ENCODE results near the gene GOLGA8T.
"Not testable (repeated sequence)": the region's sequence is repeated elsewhere in the genome, so short reads cannot be mapped to it uniquely, and the experiment has no call there.

GOLGA8T gene

GRCh38 chr15:30134751-30135150 lies at the start of gene GOLGA8T:
TSS of gene GOLGA8T (plus strand) at chr15:30135051. CDS start at chr15:30135149, 98 bp downstream.
- DNase-seq, result not testable (repeated sequence)

- not testable (repeated sequence) for DNase-seq
Observed at GRCh38 chr15:30097827-30098226, 37.0 kb upstream of the GOLGA8T start.

DNA sequence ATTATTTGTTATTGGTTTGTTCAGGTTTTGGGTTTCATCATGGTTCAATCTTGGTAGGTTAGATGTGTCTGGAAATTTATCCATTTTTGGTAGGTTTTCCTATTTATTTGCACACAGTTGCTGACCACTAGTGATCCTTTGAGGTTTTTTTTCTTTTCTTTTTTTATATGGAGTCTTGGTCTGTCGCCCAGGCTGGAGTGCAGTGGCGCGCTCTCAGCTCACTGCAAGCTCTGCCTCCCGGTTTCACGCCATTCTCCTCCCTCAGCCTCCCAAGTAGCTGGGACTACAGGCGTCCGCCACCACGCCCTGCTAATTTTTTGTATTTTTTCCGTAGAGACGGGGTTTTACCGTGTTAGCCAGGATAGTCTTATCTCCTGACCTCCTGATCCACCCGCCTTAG lies 32.0 kb upstream of the GOLGA8T start:
- not testable (repeated sequence) for DNase-seq

GRCh38 chr15:30103941-30104507 lies 30.8 kb upstream of the GOLGA8T start:
- DNase-seq, result not testable (repeated sequence)

GRCh38 chr15:30110591-30110990 lies 24.3 kb upstream of the GOLGA8T start:
- DNase-seq, result not testable (repeated sequence)

- DNase-seq, result peak; percentile 0
Observed at GRCh38 chr15:30130066-30130465, 4.8 kb upstream of the GOLGA8T start.

DNA sequence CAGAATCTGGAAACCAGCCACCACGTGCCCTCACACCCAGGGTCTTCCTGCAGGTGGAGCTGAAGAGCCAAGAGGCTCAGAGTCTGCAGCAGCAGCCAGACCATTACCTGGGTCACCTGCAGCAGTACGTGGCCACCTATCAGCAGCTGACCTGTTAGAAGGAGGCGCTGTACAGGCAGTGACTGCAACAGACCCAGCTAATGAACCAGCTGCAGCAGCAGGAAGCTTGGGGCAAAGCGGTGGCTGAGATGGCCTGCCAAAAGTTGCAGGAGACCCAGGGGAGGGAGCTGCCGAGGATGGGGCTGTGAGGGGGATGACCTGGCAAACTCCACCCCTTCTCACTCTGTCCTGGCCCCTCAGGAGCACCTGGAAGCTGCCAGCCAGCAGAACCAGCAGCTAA lies 8.4 kb downstream of the GOLGA8T start:
- not testable (repeated sequence) for DNase-seq

GRCh38 chr15:30149891-30150290 lies 15.0 kb downstream of the GOLGA8T start:
- DNase-seq, result not testable (repeated sequence)

DNA sequence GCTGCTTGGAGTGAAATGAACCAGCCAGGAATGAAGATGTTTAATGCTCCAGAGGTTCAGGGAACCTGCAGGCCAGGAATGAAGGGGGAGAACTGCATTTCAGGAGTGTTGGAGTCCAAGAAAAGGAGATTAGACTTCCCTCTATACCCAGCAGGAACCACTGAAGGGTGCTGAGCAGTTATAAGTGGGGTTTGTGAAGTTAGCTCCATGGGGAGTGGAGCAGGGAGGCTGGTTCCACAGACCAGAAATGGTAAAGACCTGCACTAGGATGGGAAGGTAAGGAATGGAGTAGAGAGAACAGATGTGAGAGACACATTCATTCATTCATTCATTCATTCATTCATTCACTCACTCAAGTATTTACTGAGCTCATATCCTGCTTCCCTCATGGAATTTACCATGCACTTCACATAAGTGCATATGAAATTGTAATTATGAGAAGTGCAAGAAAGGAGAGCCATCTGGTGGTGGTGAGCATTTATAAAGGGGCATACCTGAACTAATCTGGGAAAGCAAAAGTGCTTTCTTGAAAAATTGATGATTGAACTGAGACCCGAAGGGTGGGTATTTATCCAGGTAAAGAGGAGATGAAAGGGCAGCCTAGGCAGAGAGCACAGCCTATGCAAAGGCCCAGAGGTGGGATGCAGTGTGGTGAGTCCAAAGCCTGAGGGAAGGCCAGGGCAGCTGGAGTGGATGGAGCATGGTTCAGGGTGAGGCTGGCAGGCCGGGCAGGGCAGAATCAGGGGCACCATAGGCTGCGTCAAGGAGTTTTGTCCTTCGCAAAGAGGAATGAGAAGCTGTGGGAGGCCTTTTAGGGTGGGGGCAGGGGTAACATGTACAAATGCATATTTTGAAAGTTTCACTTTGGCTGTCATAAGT lies 27.9 kb downstream of the GOLGA8T start:
- DNase-seq, result not testable (repeated sequence)

DNA sequence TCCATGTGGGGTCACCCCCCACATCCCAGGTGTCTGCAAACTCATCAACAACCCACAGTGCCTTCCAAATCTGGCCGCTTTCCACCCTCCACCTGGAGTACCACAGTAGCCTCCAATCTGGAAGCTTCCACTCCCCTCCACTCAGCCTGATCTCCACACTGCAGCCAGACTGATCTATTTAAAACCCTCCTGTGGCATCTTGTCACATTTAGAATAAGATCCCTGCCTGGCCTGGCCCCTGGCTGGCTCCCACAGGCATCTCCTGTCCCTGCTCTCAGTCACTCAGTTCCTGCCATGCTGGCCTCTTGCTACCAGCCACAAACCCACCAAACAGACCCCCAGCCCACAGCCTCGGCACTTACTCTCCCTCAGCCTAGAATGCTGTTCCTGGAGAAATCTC lies 28.9 kb downstream of the GOLGA8T start:
- DNase-seq, result not testable (repeated sequence)

DNA sequence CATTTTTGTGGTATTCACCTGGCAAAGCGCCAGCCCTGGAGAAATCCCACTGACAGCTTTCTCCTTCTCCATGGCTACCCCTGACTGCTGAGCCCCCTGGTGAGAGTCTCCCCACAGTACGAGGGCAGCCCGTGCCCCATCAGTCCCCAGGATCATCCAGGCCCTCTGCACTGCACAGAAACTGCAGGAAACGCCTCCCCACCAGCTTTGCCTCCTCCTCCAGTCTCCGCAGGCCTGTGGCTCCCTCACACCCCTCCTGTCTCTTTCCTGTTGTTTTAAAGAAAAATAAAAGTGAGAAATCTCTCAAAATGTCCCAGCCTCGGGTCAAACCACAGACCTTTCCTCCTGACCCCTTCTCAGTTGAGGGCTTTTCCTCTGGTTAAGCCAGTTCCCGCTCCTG lies 29.4 kb downstream of the GOLGA8T start:
- DNase-seq, result not testable (repeated sequence)

- DNase-seq, result not testable (repeated sequence)
Observed at GRCh38 chr15:30167403-30167802, 32.6 kb downstream of the GOLGA8T start.

GRCh38 chr15:30167886-30168285 lies 33.0 kb downstream of the GOLGA8T start:
- DNase-seq, result not testable (repeated sequence)

GRCh38 chr15:30171452-30171851 lies 36.6 kb downstream of the GOLGA8T start:
- not testable (repeated sequence) for DNase-seq

DNA sequence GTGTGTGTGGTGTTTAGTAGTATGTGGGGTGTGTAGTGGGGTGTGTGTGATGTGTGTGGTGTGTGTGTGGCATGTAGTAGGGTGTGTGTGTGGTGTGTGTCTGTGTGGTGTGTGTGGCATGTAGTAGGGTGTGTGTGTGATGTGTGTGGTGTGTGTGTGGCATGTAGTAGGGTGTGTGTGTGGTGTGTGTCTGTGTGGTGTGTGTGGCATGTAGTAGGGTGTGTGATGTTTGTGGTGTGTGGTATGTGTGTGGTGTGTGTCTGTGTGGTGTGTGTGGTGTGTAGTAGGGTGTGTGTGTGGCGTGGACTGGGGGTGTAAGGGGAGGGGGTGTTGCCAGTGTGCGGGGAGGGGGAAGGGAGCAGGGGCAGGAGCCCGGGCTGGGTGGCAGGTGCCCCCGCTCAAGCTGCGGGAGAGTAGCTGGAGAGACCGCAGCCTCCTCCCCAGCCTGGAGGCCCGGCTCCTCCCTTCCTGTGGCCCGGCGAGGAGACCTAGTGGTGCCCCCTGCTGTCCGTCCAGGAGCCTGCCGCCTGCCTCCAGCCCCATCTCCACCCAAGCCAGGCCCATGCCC lies 38.3 kb downstream of the GOLGA8T start:
- peak; percentile 82 for DNase-seq

- not testable (repeated sequence) for DNase-seq
Observed at GRCh38 chr15:30175291-30175690, 40.4 kb downstream of the GOLGA8T start.

DNA sequence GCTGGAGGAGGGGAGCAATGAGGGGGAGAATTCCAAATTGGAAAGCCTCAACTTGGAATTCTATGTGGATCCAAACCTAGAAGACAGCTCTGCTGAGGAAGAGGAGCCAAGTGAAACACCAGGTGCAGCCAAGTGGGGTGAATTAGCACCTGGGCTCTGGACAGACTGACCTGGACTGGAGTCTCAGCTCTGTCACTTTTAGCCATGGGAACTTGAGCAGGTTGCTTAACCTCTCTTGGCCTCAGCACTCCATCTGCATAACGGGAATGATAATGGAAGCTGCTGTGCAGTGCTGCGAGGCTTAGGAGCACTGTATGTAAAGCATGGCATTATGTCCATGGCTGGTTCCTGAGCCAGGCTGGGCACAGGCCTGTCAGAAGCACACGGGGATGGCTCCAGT lies 41.8 kb downstream of the GOLGA8T start:
- not testable (repeated sequence) for DNase-seq

GRCh38 chr15:30179814-30180213 lies 45.0 kb downstream of the GOLGA8T start:
- not testable (repeated sequence) for DNase-seq

GRCh38 chr15:30185495-30185894 lies 50.6 kb downstream of the GOLGA8T start:
- not testable (repeated sequence) for DNase-seq

GRCh38 chr15:30187429-30187828 lies 52.6 kb downstream of the GOLGA8T start:
- not testable (repeated sequence) for DNase-seq

DNA sequence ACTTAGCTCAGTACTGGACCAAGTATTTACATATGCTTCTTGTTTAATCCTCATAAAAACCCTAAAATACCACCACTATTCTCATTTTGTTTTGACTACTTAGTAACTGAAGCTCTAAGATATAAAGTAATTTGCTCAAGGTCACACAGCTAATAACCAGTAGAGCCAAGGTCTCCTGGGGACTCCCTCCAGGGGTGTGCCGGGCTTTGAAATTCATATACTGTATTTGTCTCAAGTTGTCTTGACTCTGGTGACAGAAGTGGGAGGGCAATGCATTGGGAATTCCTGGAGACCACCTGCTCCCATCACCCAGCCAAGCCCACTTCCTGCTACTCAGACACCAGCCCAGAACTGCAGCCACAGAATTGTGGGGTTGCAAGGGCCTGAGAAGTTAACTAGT lies 54.9 kb downstream of the GOLGA8T start:
- DNase-seq, result not testable (repeated sequence)

- not testable (repeated sequence) for DNase-seq
Observed at GRCh38 chr15:30191143-30191542, 56.3 kb downstream of the GOLGA8T start.

- not testable (repeated sequence) for DNase-seq
Observed at GRCh38 chr15:30191639-30192038, 56.8 kb downstream of the GOLGA8T start.
